Stimulated activated CD4-positive, alpha-beta T cell treated with anti-CD3 and anti-CD28 coated beads, Interleukin-4, amount 100 ng/mL, for 24 hours (primary cell): Measurements from ENCODE around the gene FBXO45.
"Not testable (repeated sequence)": the region's sequence is repeated elsewhere in the genome, so short reads cannot be mapped to it uniquely, and the experiment has no call there.

ENCODE experiments used
- DNase-seq: peaks from one replicate; pipeline ENCODE4 v3.0.0-alpha.2; 2020

The FBXO45 gene

DNA sequence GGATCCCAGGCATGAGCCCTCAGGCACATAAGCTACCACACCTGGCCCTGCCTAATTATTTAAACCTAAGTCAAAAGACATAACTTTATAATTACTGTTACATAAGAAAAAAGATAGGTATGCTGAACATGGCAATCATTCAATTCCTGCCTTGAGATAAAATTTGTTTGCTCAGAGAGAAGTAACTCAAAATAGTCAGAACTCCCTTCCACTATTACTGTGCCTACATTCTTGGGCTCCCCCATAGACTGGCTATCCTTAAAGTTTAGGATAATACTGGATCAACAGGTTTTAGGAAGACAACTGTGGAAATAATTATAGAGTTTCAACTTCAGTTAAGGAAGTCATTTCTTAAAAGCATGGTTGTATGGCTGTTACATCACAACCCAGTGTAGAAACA lies 10.0 kb upstream of the FBXO45 start:
- DNase-seq = no peak

DNA sequence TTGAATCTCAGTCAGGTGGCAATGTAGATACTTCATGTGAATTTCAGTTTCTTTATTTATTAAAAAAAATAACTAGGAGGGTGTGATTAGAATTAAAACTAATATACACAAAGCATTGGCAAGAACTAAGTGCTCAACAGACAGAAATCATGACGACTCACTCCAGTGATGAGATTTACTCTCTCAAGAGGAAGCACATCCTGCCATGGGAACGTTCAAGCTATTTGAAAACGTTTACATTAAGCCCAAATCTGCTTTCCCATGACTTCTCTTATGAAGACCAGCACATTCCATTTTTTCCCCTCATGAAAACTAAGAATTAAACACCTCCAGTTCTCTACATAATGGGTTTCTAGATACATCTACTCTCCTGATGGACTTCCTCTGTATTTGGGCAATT lies 8.6 kb upstream of the FBXO45 start:
- DNase-seq = no peak

DNA sequence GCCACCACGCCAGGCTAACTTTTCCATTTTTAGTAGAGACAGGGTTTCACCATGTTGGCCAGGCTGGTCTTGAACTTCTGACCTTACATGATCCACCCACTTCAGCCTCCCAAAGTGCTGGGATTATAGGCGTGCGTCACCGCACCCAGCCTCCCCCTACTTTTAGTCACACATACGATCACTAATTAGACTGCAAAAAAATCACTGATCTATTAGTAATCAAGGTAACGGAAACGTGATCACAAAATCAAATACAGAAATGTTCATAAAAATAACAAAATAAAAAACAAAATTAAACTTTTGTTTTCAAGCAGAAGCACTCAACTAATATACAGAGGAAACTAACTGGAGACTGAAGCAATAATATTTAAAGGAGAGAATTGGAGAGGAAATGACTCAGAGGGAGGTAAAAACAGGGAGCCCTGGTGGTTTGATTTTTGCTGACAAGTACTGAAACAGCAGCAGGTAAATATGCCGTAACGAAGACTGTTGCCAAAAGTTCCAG lies 4.7 kb upstream of the FBXO45 start:
- DNase-seq = peak; percentile 30

DNA sequence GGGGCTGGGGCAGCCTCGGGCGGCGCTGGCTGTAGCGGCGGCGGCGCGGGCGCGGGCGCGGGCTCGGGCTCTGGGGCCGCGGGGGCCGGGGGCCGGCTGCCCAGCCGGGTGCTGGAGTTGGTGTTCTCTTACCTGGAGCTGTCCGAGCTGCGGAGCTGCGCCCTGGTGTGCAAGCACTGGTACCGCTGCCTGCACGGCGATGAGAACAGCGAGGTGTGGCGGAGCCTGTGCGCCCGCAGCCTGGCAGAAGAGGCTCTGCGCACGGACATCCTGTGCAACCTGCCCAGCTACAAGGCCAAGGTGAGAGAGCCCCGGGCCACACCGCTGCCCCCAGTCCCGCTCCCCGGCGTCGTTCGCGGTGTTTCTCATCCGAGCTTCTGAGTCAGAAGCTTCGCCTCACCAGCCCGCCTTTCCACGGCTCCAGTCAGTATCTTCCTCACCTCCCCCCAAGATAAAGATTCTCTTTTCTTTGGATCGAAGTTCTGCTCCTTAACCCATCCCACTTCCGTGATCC lies 600 bp downstream of the FBXO45 start:
- DNase-seq = peak; percentile 44

DNA sequence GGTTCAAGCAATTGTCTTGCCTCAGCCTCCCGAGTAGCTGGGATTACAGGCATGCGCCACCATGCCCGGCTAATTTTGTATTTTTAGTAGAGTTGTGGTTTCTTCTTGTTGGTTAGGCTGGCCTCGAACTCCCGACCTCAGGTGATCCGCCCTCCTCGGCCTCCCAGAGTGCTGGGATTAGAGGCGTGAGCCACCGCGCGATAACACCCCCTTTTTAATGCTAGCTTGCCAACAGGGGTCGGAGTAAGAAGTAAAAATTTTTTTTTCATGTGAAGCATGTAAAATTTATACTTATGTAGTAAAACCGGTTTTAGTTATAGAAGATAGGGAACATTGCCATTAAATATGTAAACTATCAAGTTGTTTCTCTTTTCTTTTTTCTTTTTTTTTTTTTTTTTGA lies 1.9 kb downstream of the FBXO45 start:
- not testable (repeated sequence) for DNase-seq

DNA sequence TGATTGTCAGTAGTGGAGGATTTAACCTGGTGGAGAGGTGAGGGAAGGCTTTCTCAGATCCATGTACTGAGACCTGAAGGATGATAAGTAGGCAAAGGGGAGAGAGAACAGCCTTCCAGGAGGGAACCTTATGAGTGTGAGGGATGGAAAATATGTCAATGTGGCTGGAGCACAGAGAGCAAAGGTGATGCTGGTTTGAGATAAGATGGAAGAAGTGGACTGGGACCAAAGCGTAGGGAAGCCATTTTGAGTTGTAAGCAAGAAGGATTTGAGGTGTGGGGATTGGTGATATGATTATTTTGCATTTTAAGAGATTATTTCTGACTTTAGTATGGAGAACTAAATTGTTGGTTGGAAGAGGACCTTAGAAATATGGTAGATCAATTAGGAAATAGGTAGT lies 3.9 kb downstream of the FBXO45 start:
- no peak for DNase-seq

DNA sequence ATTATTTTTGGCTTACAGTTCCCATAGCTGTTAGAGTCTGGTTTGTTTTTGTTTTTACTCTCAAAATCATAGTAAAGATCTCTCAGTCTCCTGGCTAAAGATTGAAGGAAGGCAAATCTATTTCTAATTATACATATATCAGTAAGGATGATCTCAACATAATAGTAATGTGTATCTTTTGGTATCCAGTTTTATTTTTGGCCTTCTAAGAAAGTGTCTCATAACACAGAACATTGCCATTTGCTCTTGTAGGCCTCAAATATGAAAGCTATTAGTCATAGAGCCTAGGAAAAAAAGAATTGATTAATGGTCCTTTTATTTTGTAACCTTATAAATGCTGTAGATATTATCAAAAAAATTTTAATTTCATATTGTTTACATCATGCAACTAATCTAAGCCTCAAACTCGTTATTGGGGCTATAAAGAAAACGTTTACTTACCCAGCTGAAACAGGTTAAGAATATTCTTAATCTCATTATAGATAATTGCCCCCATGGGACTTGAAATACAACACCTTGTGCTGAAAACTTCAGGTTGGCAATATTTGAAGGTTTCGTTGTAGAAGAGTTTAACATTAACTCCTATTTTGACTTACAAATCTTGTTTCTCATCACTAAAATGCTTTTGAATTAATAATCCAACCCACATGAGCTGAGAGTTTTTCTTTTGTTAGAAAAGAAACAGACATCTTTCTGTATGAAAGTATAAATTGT lies 16.7 kb downstream of the FBXO45 start:
- no peak for DNase-seq

DNA sequence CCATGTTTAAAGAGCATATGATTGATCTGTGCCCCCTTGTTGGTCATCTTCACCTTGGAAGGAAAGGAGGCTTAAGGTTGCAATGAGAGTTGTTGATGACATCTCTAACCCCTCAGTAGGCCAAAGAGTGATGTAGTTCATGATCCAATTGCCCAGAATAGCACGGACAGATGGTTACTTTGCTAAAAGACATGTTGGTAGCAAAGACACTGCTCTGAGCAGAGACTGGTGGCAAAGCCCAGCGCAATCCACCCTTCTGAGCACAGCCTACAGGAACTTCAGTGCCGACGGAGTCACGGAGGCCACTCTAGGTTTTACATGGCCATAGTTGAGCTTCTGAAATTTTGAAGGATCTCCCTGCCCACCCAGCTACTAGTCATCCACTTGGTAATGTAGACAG lies 21.8 kb downstream of the FBXO45 start:
- no peak for DNase-seq

DNA sequence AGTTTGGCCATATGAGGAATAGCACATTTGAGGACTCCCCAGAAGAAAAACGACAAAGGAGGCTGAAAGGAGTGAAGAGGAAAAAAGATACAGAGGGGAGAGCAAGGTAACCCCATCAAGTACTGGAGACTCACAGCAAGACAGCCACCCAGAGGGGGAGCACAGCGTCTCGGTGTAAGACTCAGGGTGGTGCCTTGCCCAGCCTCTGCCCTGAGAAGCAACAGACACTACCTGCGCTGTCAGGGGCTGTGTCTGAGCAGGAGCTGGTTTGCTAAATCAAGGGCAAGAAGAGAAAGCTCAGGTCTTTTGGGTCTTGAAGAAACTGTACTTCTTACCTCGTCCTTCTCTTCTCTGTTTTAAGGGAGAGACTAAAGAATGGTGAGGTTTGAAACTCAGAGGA lies 27.9 kb downstream of the FBXO45 start:
- no peak for DNase-seq

DNA sequence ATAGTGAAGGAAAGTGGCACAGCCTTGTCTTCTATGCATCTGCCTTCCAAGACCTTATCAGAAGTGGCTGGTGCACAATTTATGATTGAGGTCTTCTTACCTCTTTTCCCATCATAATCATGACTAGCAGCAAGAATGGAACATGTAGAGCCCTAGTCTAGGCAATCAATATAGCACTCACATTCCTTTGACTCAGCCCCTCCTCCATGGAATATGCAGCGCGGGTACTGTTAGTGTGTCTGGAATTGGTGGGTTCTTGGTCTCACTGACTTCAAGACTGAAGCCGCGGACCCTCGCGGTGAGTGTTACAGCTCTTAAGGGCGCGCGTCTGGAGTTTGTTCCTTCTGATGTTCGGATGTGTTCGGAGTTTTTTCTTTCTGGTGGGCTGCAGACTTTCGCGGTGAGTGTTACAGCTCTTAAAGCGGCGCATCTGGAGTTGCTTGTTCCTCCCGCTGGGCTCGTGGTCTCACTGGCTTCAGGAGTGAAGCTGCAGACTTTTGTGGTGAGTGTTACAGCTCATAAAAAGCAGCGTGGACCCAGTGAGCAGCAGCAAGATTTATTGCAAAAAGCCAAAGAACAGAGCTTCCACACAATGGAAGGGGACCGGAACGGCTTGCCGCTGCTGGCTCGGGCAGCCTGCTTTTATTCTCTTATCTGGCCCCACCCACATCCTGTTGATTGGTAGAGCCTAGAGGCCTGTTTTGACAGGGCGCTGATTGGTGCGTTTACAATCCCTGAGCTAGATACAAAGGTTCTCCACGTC lies 29.7 kb downstream of the FBXO45 start:
- DNase-seq = peak; percentile 24

DNA sequence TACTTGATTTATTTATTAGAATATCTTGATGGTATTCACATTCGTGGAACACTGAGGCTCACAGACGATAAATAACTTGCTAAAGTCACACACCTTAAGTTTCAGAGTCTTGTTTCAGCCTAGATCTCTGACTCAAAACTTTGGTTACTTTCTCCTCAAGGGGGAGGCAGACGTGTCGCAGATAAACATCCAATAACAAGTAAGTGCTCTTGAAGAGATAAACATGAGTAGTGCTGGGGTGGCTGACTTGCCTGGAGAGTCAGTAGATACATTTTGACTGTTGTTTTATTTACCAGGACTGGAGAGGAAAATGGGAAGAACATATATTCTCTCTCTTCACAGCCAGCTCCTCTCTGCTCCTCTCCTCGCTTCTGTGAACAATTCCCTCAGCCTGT lies 31.3 kb downstream of the FBXO45 start:
- no peak for DNase-seq

DNA sequence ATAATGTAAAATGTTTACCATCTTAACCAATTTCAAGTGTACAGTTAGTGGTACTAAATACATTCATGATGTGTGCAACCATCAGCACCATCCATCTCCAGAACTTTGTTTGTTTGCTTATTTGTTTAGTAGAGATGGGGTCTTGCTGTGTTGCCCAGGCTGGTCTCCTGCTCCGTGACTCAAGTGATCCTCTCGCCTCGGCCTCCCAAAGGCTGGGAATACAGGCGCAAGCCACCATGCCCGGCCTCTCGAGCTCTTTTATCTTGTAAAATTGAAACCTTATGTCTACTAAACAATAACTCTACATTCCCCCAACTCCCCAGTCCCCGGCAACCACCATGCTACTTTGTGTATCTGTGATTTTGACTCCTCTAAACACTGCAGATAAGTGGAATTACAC lies 31.9 kb downstream of the FBXO45 start:
- DNase-seq = no peak

DNA sequence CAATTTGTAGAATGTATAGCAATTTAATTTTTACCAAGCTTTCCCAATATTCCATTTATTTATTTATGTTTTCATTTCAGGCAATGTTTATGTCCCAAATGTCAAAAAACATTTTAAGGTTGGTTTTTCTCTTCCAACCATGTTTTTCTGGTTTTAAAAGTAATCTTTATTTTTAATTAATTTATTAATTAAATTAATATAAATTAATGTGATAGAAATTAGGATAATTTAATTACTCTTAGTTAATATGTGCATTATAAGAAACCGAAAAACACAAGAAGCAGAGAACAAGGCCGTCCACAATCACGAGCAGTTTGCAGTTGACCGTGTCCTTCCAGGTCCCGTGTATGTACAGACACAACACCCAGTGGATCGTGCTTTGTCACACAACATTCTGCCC lies 34.2 kb downstream of the FBXO45 start:
- DNase-seq = no peak

DNA sequence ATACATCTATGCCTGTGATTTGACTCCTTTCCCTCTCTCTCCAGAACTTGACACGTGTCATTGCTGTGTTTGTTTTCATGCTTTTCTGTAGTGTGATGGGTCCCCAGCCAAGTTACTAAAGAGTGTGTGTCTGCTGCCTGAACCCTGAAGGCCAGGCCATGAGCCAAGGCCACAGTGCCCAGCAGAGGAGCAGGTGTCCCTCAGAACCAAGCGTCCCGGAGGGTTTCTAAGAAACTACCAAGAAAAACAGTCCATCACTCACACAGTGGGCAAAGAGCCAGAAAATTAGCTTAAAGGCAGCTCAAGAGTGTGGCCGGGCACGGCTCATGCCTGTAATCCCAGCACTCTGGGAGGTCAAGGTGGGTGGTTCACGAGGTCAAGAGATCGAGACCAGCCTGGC lies 35.2 kb downstream of the FBXO45 start:
- no peak for DNase-seq

DNA sequence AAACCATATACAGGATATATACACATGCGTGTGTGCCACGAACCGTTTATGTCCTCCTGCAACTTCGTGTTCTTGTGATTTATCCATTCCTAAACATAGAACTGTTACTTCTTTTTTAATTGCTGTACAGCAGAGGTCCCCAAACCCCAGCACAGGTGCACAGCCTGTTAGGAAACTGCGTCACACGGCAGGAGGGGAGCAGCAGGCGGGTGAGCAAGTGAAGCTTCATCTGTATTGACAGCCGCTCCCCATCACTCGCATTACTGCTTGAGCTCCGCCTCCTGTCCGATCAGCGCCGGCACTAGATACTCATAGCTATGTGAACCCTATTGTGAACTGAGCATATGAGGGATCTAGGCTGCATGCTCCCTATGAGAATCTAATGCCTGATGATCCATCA lies 36.1 kb downstream of the FBXO45 start:
- peak; percentile 47 for DNase-seq

DNA sequence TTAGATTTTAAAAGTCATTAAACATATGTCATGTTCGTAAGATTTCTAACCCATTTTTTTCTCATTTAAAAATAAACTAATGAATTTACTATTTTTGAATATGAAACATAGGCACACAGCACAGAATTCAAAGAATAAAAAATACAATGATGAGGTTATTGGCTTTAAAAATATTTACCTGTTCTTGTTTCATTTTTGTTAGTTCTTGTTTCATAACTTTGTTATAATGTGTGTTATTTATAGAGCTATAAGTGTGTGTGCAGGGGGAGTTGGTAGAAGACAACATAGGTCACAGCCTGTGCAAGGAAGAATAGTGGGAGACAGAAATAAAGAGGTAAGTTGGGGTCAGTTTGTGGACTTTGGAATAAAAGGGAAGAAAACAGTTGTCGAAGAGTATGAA lies 40.2 kb downstream of the FBXO45 start:
- DNase-seq = no peak

DNA sequence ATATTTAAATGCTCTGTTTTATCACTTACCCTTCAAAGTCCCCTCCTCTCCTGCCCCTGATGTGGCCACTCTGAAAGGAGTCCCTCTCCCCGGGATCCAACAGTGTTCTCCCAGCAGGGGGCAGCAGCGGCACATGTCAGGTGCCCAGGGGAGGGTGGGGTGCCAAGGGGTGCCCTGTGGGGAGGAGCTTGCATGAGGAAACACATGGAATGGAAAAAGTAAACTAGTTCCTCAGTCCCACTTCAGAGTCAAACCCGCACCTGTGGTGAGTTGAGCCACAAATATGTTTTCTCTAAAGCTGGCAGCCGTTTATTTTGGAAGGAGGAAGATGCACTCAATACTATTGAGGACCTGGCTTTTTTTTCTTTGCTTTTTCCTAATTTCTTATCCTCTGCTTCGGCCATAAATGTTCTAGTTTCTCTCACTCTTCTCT lies 40.9 kb downstream of the FBXO45 start:
- DNase-seq = peak; percentile 96

DNA sequence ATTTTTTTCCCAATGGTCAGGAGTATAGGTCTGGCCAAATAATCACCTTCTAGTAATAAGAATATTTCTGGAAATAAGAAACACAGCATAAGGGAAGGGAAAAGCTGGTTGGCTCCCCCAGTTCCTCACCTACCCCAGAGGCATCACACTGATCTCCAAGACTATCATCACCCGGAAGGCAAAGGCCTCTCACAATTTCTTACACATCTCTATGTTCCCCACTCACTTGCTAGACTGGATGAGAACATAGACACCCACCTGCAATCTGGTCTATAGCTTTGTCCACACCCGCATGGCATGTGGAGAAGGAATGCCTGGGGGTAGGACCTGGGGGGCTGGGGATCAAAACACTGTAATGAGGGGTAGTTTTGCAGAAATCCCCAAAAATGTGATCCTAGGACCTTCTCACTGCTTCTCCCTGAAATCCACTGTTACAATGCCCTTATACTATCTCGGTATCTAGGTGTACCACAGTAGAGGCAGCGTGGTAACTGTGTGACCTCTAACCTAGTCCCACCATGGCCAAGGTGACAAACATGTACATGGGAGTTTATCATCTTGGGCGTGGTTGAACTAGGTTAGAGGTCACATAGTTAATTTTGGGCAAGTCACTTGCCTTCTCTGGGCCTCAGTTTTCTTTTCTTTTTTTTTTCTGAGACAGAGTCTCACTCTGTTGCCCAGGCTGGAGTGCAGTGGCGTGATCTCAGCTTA lies 41.5 kb downstream of the FBXO45 start:
- no peak for DNase-seq

DNA sequence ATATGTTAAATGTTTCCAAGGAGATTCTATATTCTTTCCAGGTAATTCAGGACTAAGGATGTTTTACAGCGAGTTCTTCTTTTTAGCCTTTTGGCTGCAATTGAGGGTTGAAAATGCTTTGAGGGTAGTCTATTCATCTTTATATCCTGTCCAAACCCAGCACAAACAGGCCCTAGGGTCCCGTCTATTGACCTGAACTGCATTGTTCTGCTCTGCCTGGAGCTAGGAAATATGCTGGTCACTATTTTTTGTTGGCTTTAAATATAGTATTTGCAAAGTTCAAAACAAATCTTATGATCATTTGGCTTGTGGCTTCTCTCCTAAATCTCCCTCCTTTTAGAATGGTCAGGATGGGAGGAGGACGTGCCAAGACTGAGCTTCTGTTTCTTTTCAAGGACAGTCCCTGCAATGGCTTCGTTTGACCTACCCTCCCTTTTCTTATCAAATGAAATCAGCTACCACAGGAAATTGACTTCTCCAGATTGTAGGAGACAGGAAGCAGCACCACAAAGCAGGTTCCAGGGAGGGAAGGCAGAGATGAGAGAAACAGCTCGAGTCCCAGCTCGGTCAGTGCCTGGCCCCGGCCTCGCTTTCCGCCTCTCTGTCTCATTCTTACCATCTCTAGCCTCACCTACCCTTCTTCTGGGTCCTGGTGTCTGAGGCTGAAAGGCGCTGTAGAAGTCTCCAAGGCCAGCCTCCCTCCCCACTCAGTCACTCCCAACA lies 43.5 kb downstream of the FBXO45 start:
- no peak for DNase-seq

DNA sequence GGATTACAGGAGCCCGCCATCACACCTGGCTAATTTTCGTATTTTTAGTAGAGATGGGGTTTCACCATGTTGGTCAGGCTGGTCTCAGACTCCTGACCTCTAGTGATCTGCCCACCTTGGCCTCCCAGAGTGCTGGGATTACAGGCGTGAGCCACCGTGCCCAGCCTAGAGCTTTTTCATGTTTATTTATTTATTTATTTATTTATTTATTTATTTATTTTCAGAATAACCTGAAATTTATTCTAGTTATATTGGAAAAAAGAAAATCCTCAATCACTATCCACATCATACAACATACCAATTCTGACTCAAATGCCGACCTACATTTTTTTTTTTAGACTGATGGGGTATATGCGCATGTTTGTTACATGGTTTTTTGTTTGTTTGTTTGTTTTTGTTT lies 46.8 kb downstream of the FBXO45 start:
- DNase-seq = not testable (repeated sequence)

DNA sequence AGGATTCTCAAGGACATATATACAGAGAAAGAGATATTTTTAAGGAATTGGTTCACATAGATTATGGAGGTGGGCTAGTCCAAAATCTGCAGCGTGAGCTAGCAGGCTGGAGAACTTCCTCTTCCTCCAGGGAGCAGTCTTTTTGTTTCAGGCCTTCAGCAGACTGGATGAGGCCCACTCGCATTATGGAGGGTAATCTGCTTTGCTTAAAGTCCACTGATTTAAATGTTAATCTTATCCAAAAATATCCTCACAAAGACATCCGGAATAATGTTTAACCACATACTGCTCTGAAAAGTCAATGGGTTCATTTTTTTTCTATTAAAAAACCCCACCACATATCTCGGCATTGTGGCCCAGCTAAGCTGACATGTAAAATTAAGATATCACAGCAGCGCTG lies 48.8 kb downstream of the FBXO45 start:
- no peak for DNase-seq

DNA sequence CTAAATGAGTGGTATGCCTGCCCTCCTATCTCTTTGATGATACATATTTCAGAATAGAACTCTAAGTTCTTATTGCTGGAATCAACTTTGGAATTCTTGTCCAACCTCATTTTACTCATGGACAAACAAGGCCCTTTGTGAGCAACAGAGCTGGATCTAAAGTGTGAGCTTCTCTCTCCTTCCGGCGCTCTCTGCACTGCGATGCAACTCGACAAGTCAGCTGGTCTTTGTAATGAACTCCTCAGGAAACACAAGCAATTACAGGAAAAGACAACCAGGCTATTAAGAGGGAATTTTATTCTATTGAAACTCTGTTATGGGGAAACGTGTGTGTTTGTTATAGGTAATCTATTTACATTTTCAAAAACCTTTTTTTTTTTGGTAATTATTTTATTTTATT lies 50.8 kb downstream of the FBXO45 start:
- DNase-seq = no peak

DNA sequence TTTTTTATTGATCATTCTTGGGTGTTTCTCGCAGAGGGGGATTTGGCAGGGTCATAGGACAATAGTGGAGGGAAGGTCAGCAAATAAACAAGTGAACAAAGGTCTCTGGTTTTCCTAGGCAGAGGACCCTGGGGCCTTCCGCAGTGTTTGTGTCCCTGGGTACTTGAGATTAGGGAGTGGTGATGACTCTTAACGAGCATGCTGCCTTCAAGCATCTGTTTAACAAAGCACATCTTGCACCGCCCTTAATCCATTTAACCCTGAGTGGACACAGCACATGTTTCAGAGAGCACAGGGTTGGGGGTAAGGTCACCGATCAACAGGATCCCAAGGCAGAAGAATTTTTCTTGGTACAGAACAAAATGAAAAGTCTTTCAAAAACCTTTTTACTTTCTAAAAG lies 51.2 kb downstream of the FBXO45 start:
- not testable (repeated sequence) for DNase-seq
